ENCODE measurements around the gene PXN.

Gene PXN

DNA sequence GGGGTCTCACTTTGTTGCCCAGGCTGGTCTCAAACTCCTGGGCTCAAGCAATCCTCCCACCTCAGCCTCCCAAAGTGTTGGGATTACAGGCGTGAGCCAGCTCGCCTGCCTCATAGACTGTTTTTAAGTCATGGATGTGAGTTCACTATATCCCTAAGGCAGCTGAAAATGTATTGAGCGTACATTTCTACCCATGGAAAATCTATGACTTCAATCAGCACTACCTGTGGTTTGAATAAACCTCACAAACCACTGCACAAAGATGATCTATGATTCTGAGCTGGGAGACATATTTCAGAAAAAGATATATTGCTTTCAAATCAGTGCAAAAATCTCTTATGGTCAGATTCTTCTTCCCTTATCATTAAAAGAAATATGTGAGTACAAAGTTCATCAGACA is 93.5 kb downstream of the PXN start:
- no peak for DNase-seq (ENCODE audit: low spot score)

DNA sequence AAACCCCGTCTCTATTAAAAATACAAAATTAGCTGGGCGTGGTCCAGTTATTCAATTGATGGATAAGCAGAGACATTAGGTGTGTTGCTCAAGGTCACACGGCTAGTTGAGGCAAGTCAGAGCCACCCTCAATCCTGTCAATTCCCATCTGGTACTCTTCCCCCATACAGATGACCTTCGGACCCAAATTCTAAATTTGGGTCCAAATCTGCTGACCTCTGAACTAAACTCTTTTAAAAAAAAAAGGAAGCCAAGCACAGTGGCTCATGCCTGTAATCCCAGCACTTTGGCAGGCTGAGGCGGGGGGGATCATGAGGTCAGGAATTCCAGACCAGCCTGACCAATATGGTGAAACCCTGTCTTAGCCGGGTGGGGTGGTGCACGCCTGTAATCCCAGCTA is 94.9 kb downstream of the PXN start:
- DNase-seq (ENCODE audit: low spot score), result no peak

DNA sequence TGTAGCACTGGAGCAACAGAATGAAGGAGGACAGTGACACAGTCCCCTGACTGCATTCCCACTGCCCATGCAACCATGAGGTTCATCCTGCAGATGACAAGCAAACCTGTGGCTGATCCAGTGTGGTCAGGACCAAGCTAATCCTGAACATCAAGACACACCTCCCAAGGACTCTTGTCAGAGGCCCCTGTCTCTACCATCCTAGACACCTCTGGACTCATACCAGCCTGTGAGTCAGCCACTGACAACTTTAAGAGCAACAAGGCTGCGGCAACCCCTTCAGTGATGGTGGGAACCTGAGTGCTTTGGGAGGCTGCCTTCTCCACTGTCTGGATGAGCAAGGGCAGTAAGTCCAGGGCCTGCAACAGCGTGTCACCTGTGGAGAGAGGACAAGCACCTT is 95.6 kb downstream of the PXN start:
- no peak for DNase-seq (ENCODE audit: low spot score)

DNA sequence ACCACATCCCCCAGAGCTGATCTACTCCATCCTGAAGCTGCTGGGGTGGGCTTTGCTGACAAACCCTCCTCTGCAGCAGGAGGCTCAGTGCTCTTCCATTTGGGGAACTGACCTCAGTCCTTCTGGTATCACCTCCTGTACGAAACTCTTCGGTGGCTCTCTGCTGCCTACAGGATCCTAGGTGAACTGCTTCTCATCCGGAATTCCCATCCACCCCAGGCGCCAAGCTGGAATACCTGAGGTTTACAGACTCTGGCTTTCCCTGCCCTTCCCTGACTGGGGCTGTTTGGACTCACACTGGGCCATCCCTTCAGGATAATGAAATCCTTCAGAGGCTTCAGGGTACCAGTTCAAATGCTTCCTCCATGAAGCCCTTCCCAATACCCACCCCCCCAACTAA is 97.2 kb downstream of the PXN start:
- no peak for DNase-seq (ENCODE audit: low spot score)

DNA sequence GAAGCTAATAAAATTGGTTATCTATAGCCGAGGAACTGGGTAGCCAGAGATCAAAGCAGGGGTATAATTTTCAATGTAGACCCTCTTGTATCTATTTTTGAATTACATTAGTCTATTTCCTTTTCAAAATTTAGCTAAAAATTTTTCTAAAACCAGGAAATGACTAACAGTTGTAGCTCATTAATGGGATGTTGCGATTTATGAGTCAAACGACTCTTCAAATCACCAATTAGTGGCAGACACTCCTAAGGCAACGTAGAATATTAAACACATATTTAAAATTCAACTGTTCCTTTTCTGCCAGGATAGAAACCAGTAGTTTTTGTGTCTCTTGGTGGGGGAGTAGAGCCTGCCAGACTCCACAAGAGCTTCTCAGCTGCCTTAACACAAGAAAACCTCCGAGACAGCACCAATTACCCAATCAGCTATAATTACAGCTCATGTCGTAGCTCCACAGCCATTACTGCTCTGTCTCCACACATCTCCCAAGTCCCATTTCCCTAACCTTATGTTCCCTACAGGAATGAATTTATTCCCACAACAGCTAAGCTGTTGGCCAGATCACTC is 97.9 kb downstream of the PXN start:
- DNase-seq (ENCODE audit: low spot score), result no peak

DNA sequence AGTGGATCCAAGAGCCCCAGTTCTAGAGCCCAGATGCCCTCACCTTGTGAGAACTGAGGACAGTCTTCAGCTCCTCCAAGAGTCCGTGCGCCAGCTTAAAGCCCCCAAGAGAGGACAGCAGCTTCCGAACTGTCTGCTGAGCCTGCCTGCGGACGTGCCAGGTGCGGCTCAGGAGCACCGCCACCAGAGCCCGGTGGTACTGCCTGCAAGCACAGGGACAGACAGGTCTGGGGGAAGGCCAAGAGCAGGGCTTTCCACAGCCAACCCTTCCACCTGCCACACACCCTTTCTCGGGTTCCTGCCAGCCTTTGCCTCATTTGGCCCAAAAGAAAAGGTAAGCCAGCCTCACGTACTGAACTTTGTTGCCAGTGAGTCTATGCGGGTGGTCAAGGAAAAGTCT is 101.2 kb downstream of the PXN start:
- no peak for DNase-seq (ENCODE audit: low spot score)

DNA sequence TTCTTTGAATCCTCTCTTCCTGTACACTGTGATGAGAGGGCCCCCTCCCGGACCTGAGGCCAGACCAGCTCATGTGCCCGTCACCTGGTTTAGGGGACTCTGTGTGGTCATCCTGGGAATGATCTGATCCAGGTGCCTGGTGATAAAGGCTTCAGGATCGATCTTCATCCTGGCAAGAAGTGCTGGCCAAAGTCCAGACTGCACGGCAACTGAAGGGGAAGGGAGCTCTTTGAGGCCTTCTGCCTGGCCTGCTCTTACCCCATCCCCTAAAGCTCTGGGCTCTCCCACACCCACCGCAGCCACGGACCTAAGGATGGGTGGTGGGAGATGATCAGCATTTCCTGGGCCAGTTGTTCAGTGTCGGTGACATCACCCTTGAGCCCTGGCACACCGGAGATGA is 102.8 kb downstream of the PXN start:
- no peak for DNase-seq (ENCODE audit: low spot score)

DNA sequence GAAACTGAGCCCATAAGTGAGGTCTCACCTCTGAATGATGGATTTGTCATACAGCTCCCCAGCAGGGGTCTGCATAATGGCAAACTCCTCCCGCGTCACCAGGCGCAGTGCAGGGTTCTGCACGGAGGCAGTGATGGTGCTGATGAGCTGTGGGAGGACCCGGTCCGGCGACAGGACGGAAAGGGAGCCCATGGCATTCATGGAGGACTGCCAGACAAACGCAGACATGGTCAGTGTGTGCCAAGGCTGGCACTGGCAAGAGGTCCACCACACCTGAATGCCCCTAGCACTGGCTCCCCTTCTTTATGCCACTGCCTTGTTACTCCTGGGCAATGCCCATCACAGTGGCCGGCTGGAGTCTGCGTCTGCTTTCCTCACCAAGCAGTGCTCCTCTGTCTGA is 103.7 kb downstream of the PXN start:
- DNase-seq (ENCODE audit: low spot score), result no peak

All from germinal center (tissue), 1 donor.